Cardiac fibroblast (primary cell): Measurements from ENCODE around the gene STMND1.

Source experiments
- DNase-seq, 2 donors: peaks; one replicate each; pipeline versions ENCODE4 v3.0.0 to v3.0.0-alpha.2; 2010; ENCODE audit warnings: low read depth in 2 of 2
- H3K4me3 ChIP-seq, 2 donors: replicated peaks in 1 of 2; 1 replicate in 1 of 2; 2 replicates in 1 of 2; pipeline ENCODE4 v1.5.1; 2011; ENCODE audit warnings: low read depth in 2 of 2, low read length in 2 of 2, mild to moderate bottlenecking in 2 of 2, moderate library complexity in 1 of 2
- CTCF ChIP-seq: IDR thresholded peaks from one replicate; pipeline ENCODE4 v1.5.1; 2011; ENCODE audit warnings: low read depth, mild to moderate bottlenecking, low read length, inconsistent platforms

The STMND1 gene

GRCh38 chr6:17132967-17133366 is 31.1 kb downstream of the STMND1 start:
- DNase-seq: no peak
- TF ChIP-seq CTCF: no peak
- no peak overlapping the region for H3K4me3 ChIP-seq

- no peak for DNase-seq
- TF ChIP-seq CTCF: no peak
- no peak overlapping the region for H3K4me3 ChIP-seq
Measured at GRCh38 chr6:17138033-17138432, 36.2 kb downstream of the STMND1 start.

- no peak for TF ChIP-seq CTCF
- H3K4me3 ChIP-seq: no peak overlapping the region
- no peak for DNase-seq
Measured at GRCh38 chr6:17144016-17144415, 42.2 kb downstream of the STMND1 start.

GRCh38 chr6:17149571-17149970 is 47.7 kb downstream of the STMND1 start:
- DNase-seq: no peak
- no peak for TF ChIP-seq CTCF
- H3K4me3 ChIP-seq: no peak overlapping the region

GRCh38 chr6:17150096-17150495 is 48.2 kb downstream of the STMND1 start:
- no peak for TF ChIP-seq CTCF
- DNase-seq: no peak
- no peak overlapping the region for H3K4me3 ChIP-seq

GRCh38 chr6:17151888-17152287 is 50.0 kb downstream of the STMND1 start:
- H3K4me3 ChIP-seq: no peak overlapping the region
- no peak for TF ChIP-seq CTCF
- no peak for DNase-seq

- no peak overlapping the region for H3K4me3 ChIP-seq
- no peak for TF ChIP-seq CTCF
- DNase-seq: no peak
Measured at GRCh38 chr6:17152703-17153102, 50.9 kb downstream of the STMND1 start.
